Osteocyte (in vitro differentiated cells): ENCODE measurements around the gene ME3. TPM values are rescaled to one million over a fixed set of nuclear protein-coding genes. Genes with fewer than 3 reads are reported as not detected.

ENCODE experiments used
- DNase-seq: peaks from one replicate; pipeline ENCODE4 v3.0.0; 2021; ENCODE audit warnings: mixed read lengths; ENCODE audit not compliant: unreplicated experiment; ENCODE audit errors: extremely low spot score
- H3K27ac Mint-ChIP-seq: one replicate; pipeline ENCODE4 v1.8.0; 2021; ENCODE audit warnings: mild to moderate bottlenecking, mixed read lengths; ENCODE audit not compliant: unreplicated experiment
- H3K27me3 Mint-ChIP-seq: one replicate; pipeline ENCODE4 v1.8.0; 2021; ENCODE audit warnings: mixed read lengths; ENCODE audit not compliant: unreplicated experiment
- H3K36me3 Mint-ChIP-seq: one replicate; pipeline ENCODE4 v1.8.0; 2021; ENCODE audit warnings: mixed read lengths; ENCODE audit not compliant: unreplicated experiment
- H3K4me1 Mint-ChIP-seq: one replicate; pipeline ENCODE4 v1.8.0; 2021; ENCODE audit warnings: mixed read lengths; ENCODE audit not compliant: unreplicated experiment
- H3K4me3 Mint-ChIP-seq: one replicate; pipeline ENCODE4 v1.8.0; 2021; ENCODE audit warnings: mild to moderate bottlenecking, moderate library complexity, mixed read lengths; ENCODE audit not compliant: unreplicated experiment
- H3K9me3 Mint-ChIP-seq: one replicate; pipeline ENCODE4 v1.8.0; 2021; ENCODE audit warnings: mixed read lengths; ENCODE audit not compliant: unreplicated experiment
- CTCF ChIP-seq: fragments of 200-600 bp; sonication (generic); IDR thresholded peaks from 2 replicates; pipeline ENCODE4 v1.5.0; 2021; ENCODE audit warnings: antibody characterized with exemption, mild to moderate bottlenecking, moderate library complexity
- total RNA-seq: library from RNA; stranded (reverse); gene quantifications from 2 replicates; pipeline ENCODE4 v1.2.1, GENCODE V29; 2021

Gene ME3
- total RNA-seq, 1 donor from 2014 or later = 19.5 TPM

- no peak overlapping the region for H3K4me3 Mint-ChIP-seq
- no peaks in the 10 kb centered on the region for H3K27me3 Mint-ChIP-seq
- H3K4me1 Mint-ChIP-seq = peaks cover 8% of the 10 kb centered on the region
- H3K9me3 Mint-ChIP-seq = no peaks in the 10 kb centered on the region
- no peak for TF ChIP-seq CTCF
- DNase-seq = no peak
- H3K27ac Mint-ChIP-seq = no peak overlapping the region
- peaks cover 5% of the 10 kb centered on the region for H3K36me3 Mint-ChIP-seq
These were observed 36.3 kb upstream of the ME3 start for GRCh38 chr11:86708669-86709068.

- H3K36me3 Mint-ChIP-seq = peaks cover 5% of the 10 kb centered on the region
- peaks cover 10% of the 10 kb centered on the region for H3K4me1 Mint-ChIP-seq
- no peak overlapping the region for H3K4me3 Mint-ChIP-seq
- no peaks in the 10 kb centered on the region for H3K27me3 Mint-ChIP-seq
- H3K27ac Mint-ChIP-seq = no peak overlapping the region
- no peak for DNase-seq
- TF ChIP-seq CTCF = no peak
- no peaks in the 10 kb centered on the region for H3K9me3 Mint-ChIP-seq
These were observed 34.1 kb upstream of the ME3 start for GRCh38 chr11:86706338-86707131.

GRCh38 chr11:86704710-86705109 lies 32.3 kb upstream of the ME3 start:
- no peak overlapping the region for H3K27ac Mint-ChIP-seq

GRCh38 chr11:86703987-86704386 lies 31.6 kb upstream of the ME3 start:
- Mint-ChIP-seq H3K4me3 (no peak overlapping the region), H3K27ac (no peak overlapping the region), H3K4me1 (peaks cover 18% of the 10 kb centered on the region), H3K9me3 (no peaks in the 10 kb centered on the region), H3K36me3 (no peaks in the 10 kb centered on the region), H3K27me3 (no peaks in the 10 kb centered on the region)
- no peak for DNase-seq
- TF ChIP-seq CTCF = no peak

More at GRCh38 chr11:86704710-86705109, 32.3 kb upstream of the ME3 start:
- DNase-seq = no peak
- TF ChIP-seq CTCF = no peak
- no peak overlapping the region for H3K4me3 Mint-ChIP-seq
- H3K4me1 Mint-ChIP-seq = peaks cover 12% of the 10 kb centered on the region
- no peaks in the 10 kb centered on the region for H3K27me3 Mint-ChIP-seq
- H3K36me3 Mint-ChIP-seq = no peaks in the 10 kb centered on the region
- no peaks in the 10 kb centered on the region for H3K9me3 Mint-ChIP-seq

- Mint-ChIP-seq H3K36me3 (no peaks in the 10 kb centered on the region), H3K9me3 (no peaks in the 10 kb centered on the region), H3K4me3 (no peak overlapping the region), H3K27me3 (no peaks in the 10 kb centered on the region), H3K27ac (no peak overlapping the region), H3K4me1 (peaks cover 25% of the 10 kb centered on the region)
- no peak for DNase-seq
- no peak for TF ChIP-seq CTCF
These were observed 30.0 kb upstream of the ME3 start for GRCh38 chr11:86702220-86702983.
